Stimulated activated CD4-positive, alpha-beta T cell treated with anti-CD3 and anti-CD28 coated beads, Interleukin-1b, Interleukin-23, amount 100 ng/mL, for 24 hours (primary cell): ENCODE data around the gene GDPD4.

Experiments used
- DNase-seq, 4 experiments: peaks; one replicate each; pipeline ENCODE4 v3.0.0-alpha.2; 2020; ENCODE audit warnings: low read depth in 4 of 4, low spot score in 1 of 4

GDPD4 gene

DNA sequence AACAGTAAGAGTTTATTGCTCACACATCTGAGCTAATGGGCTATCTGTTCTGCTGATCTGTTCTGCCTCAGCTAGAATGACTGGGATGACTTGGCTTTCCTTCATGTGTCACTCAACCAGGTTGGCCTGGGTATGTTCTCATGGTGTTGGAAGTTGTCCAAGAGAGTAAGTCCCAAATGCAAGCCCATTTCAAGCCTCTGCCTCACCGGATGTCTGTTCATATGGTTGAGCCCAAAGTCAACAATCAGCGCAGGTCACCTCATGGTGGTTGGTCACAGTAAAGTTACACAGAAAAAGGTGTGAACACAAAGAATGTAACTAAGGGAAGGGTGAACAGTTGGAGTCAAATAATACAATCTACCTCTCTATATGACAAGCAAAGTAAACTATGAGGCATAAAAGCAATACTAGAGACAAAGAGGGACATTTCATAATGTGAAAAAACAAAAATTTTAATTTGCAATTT, 1.9 kb downstream of the GDPD4 start:
- no peak for DNase-seq

GRCh38 chr11:77294040-77294439, 7.4 kb downstream of the GDPD4 start:
- no peak for DNase-seq

DNA sequence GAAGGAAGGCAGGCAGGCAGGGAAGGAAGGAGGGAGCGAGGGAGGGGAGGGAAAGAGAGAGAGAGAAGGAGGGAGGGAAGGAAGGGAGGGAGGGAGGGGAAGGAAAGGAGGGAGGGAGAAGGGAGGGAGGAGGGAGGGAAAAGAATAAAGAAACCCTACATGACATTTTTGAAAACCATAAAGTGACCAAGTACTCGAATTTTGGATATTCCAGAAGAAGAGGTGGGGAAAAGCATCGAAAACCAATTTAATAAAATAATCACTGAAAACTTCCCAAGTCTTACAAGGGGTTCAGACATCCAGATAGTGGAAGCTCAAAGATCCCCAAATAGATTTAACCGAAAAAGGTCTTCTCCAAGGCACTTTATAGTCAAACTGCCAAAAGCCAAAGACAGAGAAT, 11.7 kb downstream of the GDPD4 start:
- DNase-seq, result no peak

DNA sequence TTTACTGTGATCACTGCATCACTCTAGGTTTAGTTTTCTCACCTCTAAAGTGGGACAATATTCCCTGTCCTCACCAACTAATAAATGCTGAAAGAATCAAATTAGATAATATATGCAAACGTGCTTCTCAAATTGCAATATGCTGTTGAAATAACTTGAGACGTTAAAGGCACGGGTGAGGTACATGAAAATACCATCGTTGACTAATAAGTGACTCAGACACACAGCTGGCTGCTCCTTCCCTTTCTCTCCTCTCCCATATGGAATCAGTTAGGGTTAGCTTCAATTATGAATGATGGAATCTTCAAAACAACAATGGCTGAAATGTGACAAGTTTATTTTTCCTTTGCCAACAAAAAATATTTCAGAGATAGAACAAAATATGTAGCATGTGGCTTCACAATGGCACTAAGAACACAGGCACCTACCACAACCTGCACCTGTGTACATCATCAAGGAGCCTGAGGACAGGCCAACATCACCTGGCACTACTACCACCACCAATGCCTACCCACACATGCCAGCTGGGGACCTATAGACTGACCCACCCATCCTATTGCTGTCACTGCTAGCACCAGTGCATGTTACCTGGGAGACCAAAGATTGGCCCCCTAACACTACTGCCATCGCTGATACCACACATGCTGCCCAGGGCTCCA, 13.7 kb downstream of the GDPD4 start:
- no peak for DNase-seq

- DNase-seq, result no peak
Measured at GRCh38 chr11:77287136-77287535, 14.3 kb downstream of the GDPD4 start.

- DNase-seq, result no peak
Measured at GRCh38 chr11:77284476-77285468, 16.7 kb downstream of the GDPD4 start.

DNA sequence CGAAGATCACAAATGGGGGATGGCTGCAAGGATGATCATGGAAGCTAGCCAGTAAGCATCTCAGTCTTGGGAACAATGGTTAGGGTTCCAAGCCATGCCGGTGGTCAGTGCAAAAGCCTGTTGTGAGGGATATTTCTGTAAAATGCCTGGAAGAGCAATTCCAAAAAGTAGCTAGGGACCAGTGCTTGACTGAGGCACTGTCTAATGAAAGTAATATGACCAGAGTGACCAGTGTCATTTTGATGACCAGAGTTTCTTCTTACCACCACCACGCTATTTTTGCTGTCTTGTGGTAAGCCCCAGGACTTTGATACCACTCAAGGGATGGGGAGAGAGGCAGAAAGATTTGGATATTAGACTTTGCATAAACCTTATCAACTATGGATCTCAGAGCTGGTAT, 18.4 kb downstream of the GDPD4 start:
- DNase-seq, result no peak

- DNase-seq, result no peak
Measured at GRCh38 chr11:77278595-77279506, 22.6 kb downstream of the GDPD4 start.

- no peak for DNase-seq
Measured at GRCh38 chr11:77276271-77276670, 25.2 kb downstream of the GDPD4 start.

GRCh38 chr11:77270921-77271320, 30.6 kb downstream of the GDPD4 start:
- DNase-seq, result no peak

DNA sequence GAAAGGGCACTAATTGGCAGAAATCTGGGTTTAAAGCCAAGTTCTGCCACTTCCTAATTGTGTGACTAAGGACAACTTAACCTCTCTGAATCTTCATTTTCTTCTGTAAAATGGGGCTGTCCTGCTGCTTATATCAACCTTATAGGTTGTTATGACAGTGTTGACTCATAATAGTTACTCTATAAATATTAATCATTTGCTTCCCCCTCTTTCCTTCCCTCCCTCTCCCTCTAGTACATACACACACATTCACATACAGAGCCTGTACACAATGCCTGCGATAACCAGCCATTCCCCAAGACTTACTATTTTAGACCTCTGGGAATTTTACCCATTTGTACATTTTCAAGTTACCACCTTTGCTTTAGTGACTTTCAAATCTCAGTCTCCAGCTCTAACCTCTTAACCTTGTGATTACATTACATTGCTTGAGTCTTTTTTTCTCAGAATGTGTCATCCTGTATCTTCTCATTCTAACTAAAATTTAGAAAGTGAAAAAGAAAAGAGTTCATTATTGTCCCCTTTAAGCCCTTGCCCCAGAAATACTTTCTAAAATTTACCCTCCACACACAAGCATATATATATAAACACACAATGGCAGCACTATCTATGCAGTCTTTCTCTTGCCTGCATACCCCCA, 31.9 kb downstream of the GDPD4 start:
- no peak for DNase-seq

GRCh38 chr11:77267962-77268361, 33.5 kb downstream of the GDPD4 start:
- no peak for DNase-seq

DNA sequence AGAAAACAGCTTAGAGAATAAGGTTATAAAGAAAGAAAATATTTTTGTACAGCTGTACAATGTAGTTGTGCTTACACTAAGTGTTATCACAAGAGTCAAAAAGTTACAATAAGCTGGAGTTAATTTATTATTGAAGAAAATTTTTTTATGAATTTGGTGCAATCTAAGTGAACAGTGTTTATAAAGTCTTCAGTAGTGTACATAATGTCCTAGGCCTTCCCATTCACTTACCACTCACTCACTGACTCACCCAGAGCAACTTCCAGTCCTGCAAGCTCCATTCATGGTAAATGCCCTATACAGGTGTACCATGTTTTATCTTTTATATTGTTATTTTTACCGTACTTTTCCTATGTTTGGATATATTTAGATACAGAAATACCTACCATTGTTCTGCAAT, 34.7 kb downstream of the GDPD4 start:
- no peak for DNase-seq

DNA sequence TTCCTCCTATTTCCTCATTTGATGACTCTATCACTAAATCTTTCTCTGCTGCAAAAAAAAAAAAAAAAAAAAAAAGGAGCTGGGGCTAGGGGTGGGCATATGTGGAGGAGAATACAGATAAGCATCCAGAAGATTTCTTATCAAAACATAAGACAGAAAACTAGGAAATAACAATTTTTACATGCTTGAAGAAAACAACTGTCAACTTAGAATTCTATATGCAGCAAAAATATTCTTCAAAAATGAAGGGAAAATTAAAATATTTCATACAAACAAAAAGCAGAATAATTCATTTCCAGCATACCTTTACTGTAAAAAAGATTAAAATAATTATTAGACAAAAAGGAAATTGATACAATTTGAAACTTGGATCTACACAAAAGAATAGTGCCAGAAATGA, 38.7 kb downstream of the GDPD4 start:
- no peak for DNase-seq

DNA sequence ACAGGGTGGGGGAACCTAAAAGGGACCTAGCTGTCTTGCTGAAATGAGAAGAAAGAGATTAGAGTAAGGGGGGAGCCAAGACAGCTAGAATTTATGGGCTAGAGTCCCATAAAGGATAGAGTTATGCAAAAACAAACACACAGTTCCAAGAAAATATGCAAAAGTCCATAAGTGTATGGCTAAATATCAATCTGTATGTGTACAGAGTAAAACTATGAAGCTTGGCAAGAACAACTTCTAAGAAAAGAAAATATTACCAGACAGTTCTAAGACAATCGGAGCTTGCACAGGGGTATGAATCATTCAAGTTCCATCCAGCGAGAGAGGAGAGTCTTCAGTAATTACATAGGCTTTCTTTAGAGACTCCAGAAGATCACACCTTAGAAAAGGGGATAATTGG, 41.8 kb downstream of the GDPD4 start:
- DNase-seq, result no peak

DNA sequence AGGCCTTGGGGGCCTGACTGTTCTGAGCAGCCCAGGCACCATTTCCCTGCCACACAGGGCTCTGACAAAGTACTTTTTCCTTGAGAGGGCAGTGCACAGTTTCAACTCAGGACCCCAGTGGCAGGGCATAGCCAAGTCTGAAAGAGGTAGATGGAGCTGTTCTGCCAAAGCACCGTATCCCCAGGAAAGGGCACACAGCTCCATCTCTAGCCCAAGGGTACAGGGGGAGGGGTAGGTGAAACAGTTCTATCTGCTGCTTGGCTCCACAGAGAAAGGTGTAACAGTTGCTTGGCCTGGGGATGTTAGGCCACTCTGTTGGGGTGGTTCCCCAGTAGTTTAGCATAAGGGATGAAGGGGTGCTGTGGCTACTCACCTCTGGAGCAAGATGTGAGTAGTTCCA, 47.8 kb downstream of the GDPD4 start:
- no peak for DNase-seq

DNA sequence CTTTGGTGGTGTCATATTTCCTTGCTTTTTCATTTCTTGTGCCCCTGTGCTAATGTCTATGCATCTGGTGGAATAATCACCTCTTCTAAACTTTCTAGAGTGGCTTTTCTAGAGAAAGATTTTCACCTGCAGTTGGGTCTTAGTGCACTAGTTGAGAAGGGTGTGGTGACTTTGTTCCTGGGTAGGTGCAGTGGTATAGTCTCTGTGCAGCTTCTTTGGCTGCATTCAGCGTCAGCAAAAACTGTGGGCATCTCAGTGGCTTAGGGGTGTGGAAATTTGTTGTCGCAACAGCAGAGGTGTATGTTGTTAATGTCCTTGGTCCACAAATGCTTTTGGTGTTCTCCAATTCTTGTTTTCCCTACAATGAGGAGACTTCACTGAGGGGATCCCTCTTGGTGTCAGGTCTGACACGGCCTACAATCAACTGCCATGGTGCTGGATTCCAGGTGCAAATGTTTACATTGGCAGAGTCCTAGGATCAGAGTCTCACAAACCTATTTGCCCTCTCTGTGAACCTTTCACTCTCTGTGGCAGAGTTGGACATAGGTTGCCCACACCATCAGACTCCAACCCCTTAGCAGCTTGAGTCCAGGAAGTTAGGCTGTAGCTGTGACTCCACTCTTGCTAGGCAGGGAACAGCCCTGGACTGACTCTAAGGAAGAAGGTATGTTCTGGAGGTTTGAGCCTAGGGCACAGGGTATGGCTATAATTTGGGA, 48.8 kb downstream of the GDPD4 start:
- DNase-seq, result no peak

DNA sequence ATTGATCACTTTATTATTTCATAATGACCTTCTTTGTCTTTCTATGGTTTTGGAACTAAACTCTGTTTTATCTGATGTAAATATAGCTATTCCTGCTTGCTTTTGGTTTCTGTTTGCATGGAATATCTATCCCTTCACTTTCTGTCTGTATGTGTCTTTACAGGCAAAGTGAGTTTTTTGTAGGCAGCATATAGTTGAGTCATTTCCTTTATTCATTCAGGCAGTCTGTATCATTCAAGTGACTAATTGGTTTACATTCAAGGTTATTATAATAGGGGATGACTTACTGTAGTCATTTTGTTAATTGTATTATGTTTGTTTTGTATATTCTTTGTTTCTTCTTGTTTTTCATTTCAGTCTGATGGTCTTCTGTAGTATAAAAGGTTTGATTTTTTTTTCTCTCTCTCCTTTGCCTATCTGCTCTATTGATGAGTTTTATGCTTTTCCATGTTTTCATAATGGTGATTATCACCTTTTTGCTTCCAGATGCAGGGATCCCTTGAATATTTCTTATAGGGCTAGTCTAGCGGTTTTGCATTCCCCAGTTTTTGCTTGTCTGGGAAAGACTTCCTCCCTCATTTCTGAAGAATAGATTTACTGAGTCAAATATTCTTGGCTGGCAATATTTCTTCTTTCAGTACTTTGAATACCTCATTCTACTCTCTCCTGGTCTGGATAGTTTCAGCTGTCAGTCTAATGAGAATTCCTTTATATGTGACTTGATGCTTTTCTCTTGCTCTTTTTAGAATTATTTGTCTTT, 50.4 kb downstream of the GDPD4 start:
- DNase-seq, result no peak

- DNase-seq, result no peak
Measured at GRCh38 chr11:77249427-77249826, 52.1 kb downstream of the GDPD4 start.
